Mesenchymal stem cell (in vitro differentiated cells and primary cell): ENCODE data around the gene CAMTA1.

ENCODE experiments used
- DNase-seq: peaks from one replicate; pipeline ENCODE4 v3.0.0-alpha.2; 2013
- H2AFZ ChIP-seq: one replicate; pipeline ENCODE4 v1.6.1; 2013; ENCODE audit warnings: low read depth, mild to moderate bottlenecking, control low read depth, inconsistent platforms, low read length, moderate library complexity
- H2AK5ac ChIP-seq: 2 replicates; pipeline ENCODE4 v1.6.1; 2013; ENCODE audit warnings: low read length, moderate library complexity, mild to moderate bottlenecking, inconsistent platforms; ENCODE audit not compliant: severe bottlenecking
- H2BK120ac ChIP-seq: one replicate; pipeline ENCODE4 v1.6.1; 2013; ENCODE audit warnings: low read depth, mild to moderate bottlenecking, inconsistent platforms, low read length, moderate library complexity
- H2BK12ac ChIP-seq, 2 experiments: one replicate each; pipeline ENCODE4 v1.6.1; 2013; ENCODE audit warnings: inconsistent platforms in 2 of 2, low read length in 2 of 2, mild to moderate bottlenecking in 2 of 2, moderate library complexity in 2 of 2, control low read depth in 1 of 2
- H2BK15ac ChIP-seq: one replicate; pipeline ENCODE4 v1.6.1; 2013; ENCODE audit warnings: mild to moderate bottlenecking, low read depth, inconsistent platforms; ENCODE audit not compliant: poor library complexity, severe bottlenecking
- H2BK5ac ChIP-seq: 2 replicates; pipeline ENCODE4 v1.6.1; 2013; ENCODE audit warnings: low read depth, mild to moderate bottlenecking, low read length, control low read depth, inconsistent platforms; ENCODE audit not compliant: poor library complexity, severe bottlenecking
- H3K14ac ChIP-seq, 2 experiments: one replicate each; pipeline ENCODE4 v1.6.1; 2013; ENCODE audit warnings: inconsistent platforms in 2 of 2, low read length in 2 of 2, control low read depth in 1 of 2, mild to moderate bottlenecking in 1 of 2, moderate library complexity in 1 of 2
- H3K18ac ChIP-seq, 2 experiments: one replicate each; pipeline ENCODE4 v1.6.1; 2013; ENCODE audit warnings: inconsistent platforms in 2 of 2, low read length in 2 of 2, control low read depth in 1 of 2, low read depth in 1 of 2, mild to moderate bottlenecking in 1 of 2
- H3K23ac ChIP-seq, 2 experiments: one replicate each; pipeline ENCODE4 v1.6.1; 2013; ENCODE audit warnings: inconsistent platforms in 2 of 2, low read length in 2 of 2, mild to moderate bottlenecking in 2 of 2, moderate library complexity in 2 of 2, control low read depth in 1 of 2
- H3K27ac ChIP-seq: 2 replicates; pipeline ENCODE4 v1.5.1; 2013; ENCODE audit warnings: mild to moderate bottlenecking, moderate library complexity, low read length, control low read depth, inconsistent platforms; ENCODE audit not compliant: poor library complexity, severe bottlenecking
- H3K27me3 ChIP-seq, 2 experiments: 2 replicates each; pipeline versions ENCODE4 v1.6.1 to v1.7.0; 2013; ENCODE audit warnings: low read length in 2 of 2, mild to moderate bottlenecking in 2 of 2, moderate library complexity in 2 of 2, control low read depth in 1 of 2, inconsistent platforms in 1 of 2; ENCODE audit not compliant: control insufficient read depth in 1 of 2, insufficient read depth in 1 of 2
- H3K36me3 ChIP-seq, 2 experiments: 2 replicates each; pipeline versions ENCODE4 v1.6.1 to v1.7.0; 2013; ENCODE audit warnings: low read length in 2 of 2, control low read depth in 1 of 2, inconsistent platforms in 1 of 2, low read depth in 1 of 2, mild to moderate bottlenecking in 1 of 2; ENCODE audit not compliant: insufficient read depth in 2 of 2, control insufficient read depth in 1 of 2
- H3K4ac ChIP-seq, 2 experiments: one replicate each; pipeline ENCODE4 v1.6.1; 2013; ENCODE audit warnings: inconsistent platforms in 2 of 2, low read length in 2 of 2, mild to moderate bottlenecking in 2 of 2, moderate library complexity in 2 of 2, control low read depth in 1 of 2, low read depth in 1 of 2
- H3K4me1 ChIP-seq: 2 replicates; pipeline ENCODE4 v1.6.1; 2013; ENCODE audit warnings: low read depth, low read length, control low read depth; ENCODE audit not compliant: control insufficient read depth, insufficient read depth
- H3K4me2 ChIP-seq: 2 replicates; pipeline ENCODE4 v1.6.1; 2013; ENCODE audit warnings: low read length, mild to moderate bottlenecking, inconsistent platforms; ENCODE audit not compliant: poor library complexity, severe bottlenecking
- H3K4me3 ChIP-seq, 2 experiments: 2 replicates each; pipeline versions ENCODE4 v1.5.1 to v1.7.0; 2013; ENCODE audit warnings: low read length in 2 of 2, mild to moderate bottlenecking in 2 of 2, control low read depth in 1 of 2, low read depth in 1 of 2; ENCODE audit not compliant: insufficient read depth in 1 of 2
- H3K79me1 ChIP-seq: replicated peaks from 2 replicates; pipeline ENCODE4 v1.6.1; 2013; ENCODE audit warnings: mild to moderate bottlenecking, control low read depth, low read length, inconsistent platforms; ENCODE audit not compliant: poor library complexity, severe bottlenecking
- H3K9ac ChIP-seq: 2 replicates; pipeline ENCODE4 v1.7.0; 2013; ENCODE audit warnings: mild to moderate bottlenecking, low read length, moderate library complexity
- H3K9me3 ChIP-seq: 2 replicates; pipeline ENCODE4 v1.7.0; 2013; ENCODE audit warnings: mild to moderate bottlenecking, low read length; ENCODE audit not compliant: control insufficient read depth
- H4K8ac ChIP-seq: one replicate; pipeline ENCODE4 v1.6.1; 2013; ENCODE audit warnings: inconsistent platforms, mild to moderate bottlenecking, low read length, moderate library complexity
- H4K91ac ChIP-seq: one replicate; pipeline ENCODE4 v1.6.1; 2013; ENCODE audit warnings: mild to moderate bottlenecking, low read length, inconsistent platforms
- WGBS: methylation state at CpG from one replicate; pipeline ENCODE4 v1.1.7; 2013; ENCODE audit warnings: mixed read lengths; 5-methylcytosine and 5-hydroxymethylcytosine counted together

CAMTA1 gene

DNA sequence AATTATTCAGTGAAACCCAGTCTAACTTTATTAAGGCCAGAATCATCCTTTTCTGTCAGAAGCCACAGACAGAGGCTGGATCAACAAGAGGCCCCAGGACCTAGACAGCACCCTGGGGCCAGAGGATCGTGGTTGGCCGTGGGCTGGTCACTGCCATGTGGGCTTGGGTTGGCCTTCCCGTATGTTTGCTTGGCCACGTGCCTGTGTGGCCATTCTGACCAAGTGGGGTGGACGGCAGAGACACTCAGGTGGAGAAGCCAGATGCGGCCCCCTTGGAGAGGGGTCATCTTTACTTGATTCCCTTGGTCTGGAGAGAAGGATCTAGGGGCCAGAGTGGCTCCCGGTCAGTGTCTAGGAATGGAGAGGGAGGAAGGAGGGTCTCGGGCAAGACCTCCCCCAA, 327.9 kb downstream of the CAMTA1 start:
- Histone ChIP-seq H3K4me2 (no peak overlapping the region), H3K4ac (no peak overlapping the region), H3K27ac (no peak overlapping the region), H2BK12ac (no peak overlapping the region), H3K14ac (no peak overlapping the region), H2AK5ac (no peak overlapping the region), H3K36me3 (no peaks in the 10 kb centered on the region), H3K4me3 (no peak overlapping the region), H2BK5ac (no peak overlapping the region), H3K27me3 (peaks cover 0 to 48% of the 10 kb centered on the region in 2 experiments), H4K8ac (no peak overlapping the region), H3K23ac (no peak overlapping the region), H3K4me1 (peaks cover 3% of the 10 kb centered on the region), H3K79me1 (no peaks in the 10 kb centered on the region), H4K91ac (no peak overlapping the region), H3K18ac (no peak overlapping the region), H2AFZ (no peak overlapping the region), H3K9ac (no peak overlapping the region), H2BK120ac (no peak overlapping the region), H3K9me3 (no peaks in the 10 kb centered on the region), H2BK15ac (no peak overlapping the region)
- no peak for DNase-seq
- WGBS, result 85% methylated on average over 7 of the region's 8 CpGs

GRCh38 chr1:7113822-7114221, 328.6 kb downstream of the CAMTA1 start:
- no peak overlapping the region for H2AFZ ChIP-seq
- H3K9ac ChIP-seq, result no peak overlapping the region
- H2BK5ac ChIP-seq, result no peak overlapping the region
- H3K27ac ChIP-seq, result no peak overlapping the region
- no peaks in the 10 kb centered on the region for H3K9me3 ChIP-seq
- no peaks in the 10 kb centered on the region for H3K36me3 ChIP-seq
- H2BK15ac ChIP-seq, result no peak overlapping the region
- no peak overlapping the region for H3K4ac ChIP-seq
- H4K91ac ChIP-seq, result no peak overlapping the region
- H2BK12ac ChIP-seq, result no peak overlapping the region
- H3K18ac ChIP-seq, result no peak overlapping the region
- H3K14ac ChIP-seq, result no peak overlapping the region
- no peak overlapping the region for H3K4me3 ChIP-seq
- H2BK120ac ChIP-seq, result no peak overlapping the region
- no peak for DNase-seq
- H3K79me1 ChIP-seq, result no peaks in the 10 kb centered on the region
- H3K23ac ChIP-seq, result no peak overlapping the region
- peaks cover 0 to 50% of the 10 kb centered on the region in 2 experiments for H3K27me3 ChIP-seq
- no peak overlapping the region for H4K8ac ChIP-seq
- peaks cover 3% of the 10 kb centered on the region for H3K4me1 ChIP-seq
- 79% methylated on average over 6 of the region's 6 CpGs for WGBS
- H3K4me2 ChIP-seq, result no peak overlapping the region
- H2AK5ac ChIP-seq, result no peak overlapping the region

GRCh38 chr1:7116001-7116400, 330.7 kb downstream of the CAMTA1 start:
- Histone ChIP-seq H3K9ac (no peak overlapping the region), H2BK5ac (no peak overlapping the region)
- DNase-seq, result no peak

DNA sequence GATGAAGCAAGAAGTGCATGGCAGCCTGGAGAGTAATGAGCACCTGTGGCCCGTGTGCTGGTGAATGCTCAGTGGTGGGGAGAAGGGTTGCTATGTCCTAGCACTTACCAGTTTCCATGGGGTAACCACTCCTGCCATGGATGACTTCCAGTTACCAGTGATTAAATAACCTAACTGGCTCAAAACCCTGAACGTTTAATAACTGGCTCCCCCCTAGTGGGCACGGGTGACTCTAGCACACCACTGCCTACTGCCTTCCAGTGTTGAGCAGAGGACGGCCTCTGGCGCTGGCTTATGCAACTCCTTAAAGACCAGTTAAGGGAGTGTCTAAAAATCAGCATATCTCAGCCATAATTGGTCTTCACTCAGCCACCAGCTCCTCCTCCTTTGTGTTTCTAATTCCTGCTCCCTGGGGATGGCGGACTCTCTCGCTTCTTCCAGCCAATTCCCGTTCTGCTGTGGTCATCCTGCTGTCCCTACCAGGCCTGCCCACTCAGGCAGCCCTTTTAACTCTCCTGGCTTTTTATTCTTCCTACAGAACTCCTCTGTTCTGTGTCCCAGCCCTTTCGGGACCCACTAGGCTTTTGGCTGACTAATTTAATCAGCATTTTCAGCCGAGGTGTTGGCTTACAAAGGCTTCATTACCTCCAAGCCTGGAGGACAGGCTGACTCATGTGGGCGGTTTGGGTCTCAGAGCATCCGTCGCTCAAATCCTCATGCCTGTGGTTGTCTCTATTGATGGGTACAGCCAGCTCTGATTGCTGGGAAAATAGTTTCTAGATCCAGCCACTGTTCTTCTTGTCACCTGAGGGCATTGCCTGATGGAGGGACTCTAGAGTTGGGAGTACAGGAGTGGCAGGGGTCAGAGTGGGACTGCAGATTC, 332.4 kb downstream of the CAMTA1 start:
- Histone ChIP-seq H3K4me3 (peak overlapping the region in 1 of 2 experiments; percentile 43), H3K18ac (no peak overlapping the region), H3K4me2 (peak overlapping the region; percentile 65), H3K9ac (peak overlapping the region; percentile 34), H2BK120ac (no peak overlapping the region), H3K79me1 (no peaks in the 10 kb centered on the region), H2AK5ac (no peak overlapping the region), H3K14ac (no peak overlapping the region), H3K27me3 (peaks cover 0 to 31% of the 10 kb centered on the region in 2 experiments), H3K36me3 (no peaks in the 10 kb centered on the region), H3K4me1 (peaks cover 3% of the 10 kb centered on the region), H2BK15ac (no peak overlapping the region), H2BK5ac (no peak overlapping the region), H4K8ac (no peak overlapping the region), H3K4ac (no peak overlapping the region), H3K27ac (peak overlapping the region; percentile 19), H4K91ac (no peak overlapping the region), H2BK12ac (no peak overlapping the region), H3K9me3 (no peaks in the 10 kb centered on the region), H2AFZ (no peak overlapping the region), H3K23ac (no peak overlapping the region)
- DNase-seq, result peak; percentile 25
- WGBS, result 36% methylated on average over 13 of the region's 13 CpGs

More at GRCh38 chr1:7116001-7116400, 330.7 kb downstream of the CAMTA1 start:
- H3K18ac ChIP-seq, result no peak overlapping the region
- no peak overlapping the region for H3K4ac ChIP-seq
- H4K91ac ChIP-seq, result no peak overlapping the region
- H3K14ac ChIP-seq, result no peak overlapping the region
- H3K4me2 ChIP-seq, result no peak overlapping the region
- no peaks in the 10 kb centered on the region for H3K9me3 ChIP-seq
- WGBS, result 71% methylated on average over 2 of the region's 3 CpGs
- no peak overlapping the region for H2BK12ac ChIP-seq
- H2AK5ac ChIP-seq, result no peak overlapping the region
- H3K23ac ChIP-seq, result no peak overlapping the region
- peaks cover 3% of the 10 kb centered on the region for H3K4me1 ChIP-seq
- no peak overlapping the region for H3K27ac ChIP-seq
- H3K79me1 ChIP-seq, result no peaks in the 10 kb centered on the region
- H2BK15ac ChIP-seq, result no peak overlapping the region
- H4K8ac ChIP-seq, result no peak overlapping the region
- no peak overlapping the region for H2BK120ac ChIP-seq
- H3K4me3 ChIP-seq, result no peak overlapping the region
- H2AFZ ChIP-seq, result no peak overlapping the region
- no peaks in the 10 kb centered on the region for H3K36me3 ChIP-seq
- H3K27me3 ChIP-seq, result peaks cover 0 to 40% of the 10 kb centered on the region in 2 experiments
